Testis (tissue), 3 donors: ENCODE data around the gene C10orf105. TPM values are rescaled to one million over a fixed set of nuclear protein-coding genes. Genes with fewer than 3 reads are reported as not detected.

ENCODE experiments used
- DNase-seq: peaks from one replicate; pipeline ENCODE4 v3.0.0-alpha.2; 2019
- H3K27ac ChIP-seq, 2 donors: fragments of 200-600 bp; sonication (generic); one replicate each; pipeline ENCODE4 v1.5.1; 2019
- H3K27me3 ChIP-seq: fragments of 200-600 bp; sonication (generic); one replicate; pipeline ENCODE4 v1.5.1; 2019
- H3K36me3 ChIP-seq: fragments of 200-600 bp; sonication (generic); one replicate; pipeline ENCODE4 v1.5.1; 2017; ENCODE audit warnings: low read depth; ENCODE audit errors: missing control alignments
- H3K4me1 ChIP-seq: fragments of 200-600 bp; sonication (generic); one replicate; pipeline ENCODE4 v1.5.1; 2019
- H3K4me3 ChIP-seq, 2 donors: fragments of 200-600 bp; sonication (generic); one replicate each; pipeline ENCODE4 v1.5.1; 2017 to 2019
- H3K9me3 ChIP-seq: fragments of 200-600 bp; sonication (generic); one replicate; pipeline ENCODE4 v1.5.1; 2017
- POLR2A ChIP-seq: fragments of 450-650 bp; IDR thresholded peaks from one replicate; pipeline ENCODE4 v1.6.1; 2017; ENCODE audit warnings: antibody characterized with exemption, mild to moderate bottlenecking, moderate library complexity
- WGBS, 2 donors: methylation state at CpG; one replicate each; pipeline ENCODE4 v1.1.5; 2018; 5-methylcytosine and 5-hydroxymethylcytosine counted together
- intact Hi-C: fragments of 100-400 bp; cut with DNase I; formaldehyde crosslinking; loops from one replicate; pipeline ENCODE4 v1.15.1; 2023; ENCODE audit warnings: low total_unique reads
- polyA plus RNA-seq: library from polyadenylated mRNA; stranded (reverse); fragments of 350-450 nt; fragmentation: Illumina TruSeq; extraction: RNeasy Lipid Tissue Mini Kit (QIAGEN cat#74804); gene quantifications from one replicate; pipeline ENCODE4 v1.2.3, GENCODE V29; 2014; ENCODE audit warnings: low read depth, low replicate concordance; ENCODE audit not compliant: insufficient read depth
- total RNA-seq, 2 donors: library from RNA; depleted of rRNA; stranded (reverse); fragments of >200 nt; gene quantifications; one replicate each; pipeline ENCODE4 v1.2.3, GENCODE V29; 2016
- TF ChIP-seq, protein P1 (sequence below), 3 experiments: fragments of 450-650 bp in 2 of 3; fragments of 200-600 bp in 1 of 3; sonication (generic) in 1 of 3; IDR thresholded peaks; one replicate each; pipeline ENCODE4 v1.5.1; 2016 to 2019; ENCODE audit warnings: antibody characterized with exemption in 3 of 3, mild to moderate bottlenecking in 2 of 3, moderate library complexity in 1 of 3

The C10orf105 gene
- total and polyA plus RNA-seq, 3 donors from 2014 or later: 0.47 to 1.7 (median 0.87) TPM

- no peak overlapping the region for H3K4me3 ChIP-seq
- H3K9me3 ChIP-seq: no peaks in the 10 kb centered on the region
- H3K27ac ChIP-seq: no peak overlapping the region
- H3K4me1 ChIP-seq: no peaks in the 10 kb centered on the region
- no peaks in the 10 kb centered on the region for H3K27me3 ChIP-seq
- WGBS, 2 donors: 83 to 93% methylated on average over 11 of the region's 11 CpGs
- H3K36me3 ChIP-seq: no peaks in the 10 kb centered on the region
- TF ChIP-seq POLR2A: no peak
- TF ChIP-seq, protein P1, sequence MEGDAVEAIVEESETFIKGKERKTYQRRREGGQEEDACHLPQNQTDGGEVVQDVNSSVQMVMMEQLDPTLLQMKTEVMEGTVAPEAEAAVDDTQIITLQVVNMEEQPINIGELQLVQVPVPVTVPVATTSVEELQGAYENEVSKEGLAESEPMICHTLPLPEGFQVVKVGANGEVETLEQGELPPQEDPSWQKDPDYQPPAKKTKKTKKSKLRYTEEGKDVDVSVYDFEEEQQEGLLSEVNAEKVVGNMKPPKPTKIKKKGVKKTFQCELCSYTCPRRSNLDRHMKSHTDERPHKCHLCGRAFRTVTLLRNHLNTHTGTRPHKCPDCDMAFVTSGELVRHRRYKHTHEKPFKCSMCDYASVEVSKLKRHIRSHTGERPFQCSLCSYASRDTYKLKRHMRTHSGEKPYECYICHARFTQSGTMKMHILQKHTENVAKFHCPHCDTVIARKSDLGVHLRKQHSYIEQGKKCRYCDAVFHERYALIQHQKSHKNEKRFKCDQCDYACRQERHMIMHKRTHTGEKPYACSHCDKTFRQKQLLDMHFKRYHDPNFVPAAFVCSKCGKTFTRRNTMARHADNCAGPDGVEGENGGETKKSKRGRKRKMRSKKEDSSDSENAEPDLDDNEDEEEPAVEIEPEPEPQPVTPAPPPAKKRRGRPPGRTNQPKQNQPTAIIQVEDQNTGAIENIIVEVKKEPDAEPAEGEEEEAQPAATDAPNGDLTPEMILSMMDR (IDR thresholded peaks at IDR 0.05): no peak
- intact Hi-C loops: no loop called here
- no peak for DNase-seq
These were observed 18.0 kb downstream of the C10orf105 start for GRCh38 chr10:71701496-71702132.

GRCh38 chr10:71700731-71701368 lies 18.7 kb downstream of the C10orf105 start:
- no peaks in the 10 kb centered on the region for H3K9me3 ChIP-seq
- TF ChIP-seq POLR2A: no peak
- TF ChIP-seq, protein P1 (IDR thresholded peaks at IDR 0.05): no peak
- intact Hi-C loops: no loop called here
- WGBS, 2 donors: 91 to 94% methylated on average over 7 to 11 of the region's 11 CpGs
- no peaks in the 10 kb centered on the region for H3K36me3 ChIP-seq
- no peak overlapping the region for H3K4me3 ChIP-seq
- DNase-seq: no peak
- H3K4me1 ChIP-seq: no peaks in the 10 kb centered on the region
- no peaks in the 10 kb centered on the region for H3K27me3 ChIP-seq
- H3K27ac ChIP-seq: no peak overlapping the region

DNA sequence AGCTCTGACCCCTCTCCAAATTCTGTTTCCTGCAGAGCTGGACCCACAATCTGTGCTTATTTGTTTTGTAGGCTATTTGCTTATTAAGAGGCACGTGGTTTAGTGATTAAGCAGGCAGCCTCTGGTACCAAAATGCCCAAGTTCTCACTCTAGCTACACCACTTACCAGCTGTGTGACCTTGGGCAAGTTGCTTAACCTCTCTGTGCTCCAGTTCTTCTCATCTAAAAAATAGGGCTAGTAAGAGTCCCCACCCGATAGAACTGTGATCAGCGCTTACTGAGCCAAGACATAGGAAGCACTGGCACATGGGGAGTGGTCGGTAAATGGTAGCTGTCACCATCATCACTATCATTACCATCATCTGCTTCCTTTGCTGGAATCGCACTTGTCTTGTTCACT lies 20.8 kb downstream of the C10orf105 start:
- WGBS, 2 donors: 93 to 95% methylated on average over 5 of the region's 5 CpGs
- H3K27ac ChIP-seq: no peak overlapping the region
- H3K27me3 ChIP-seq: no peaks in the 10 kb centered on the region
- no peak for DNase-seq
- H3K4me3 ChIP-seq: no peak overlapping the region
- no peak for TF ChIP-seq POLR2A
- TF ChIP-seq, protein P1 (IDR thresholded peaks at IDR 0.05): no peak
- no peaks in the 10 kb centered on the region for H3K36me3 ChIP-seq
- no peaks in the 10 kb centered on the region for H3K4me1 ChIP-seq
- H3K9me3 ChIP-seq: no peaks in the 10 kb centered on the region
- intact Hi-C loops: no loop called here

- 80 to 87% methylated on average over 7 of the region's 7 CpGs for WGBS, 2 donors
- intact Hi-C loops: no loop called here
- TF ChIP-seq, protein P1 (IDR thresholded peaks at IDR 0.05): no peak
- no peak for TF ChIP-seq POLR2A
These were observed 21.5 kb downstream of the C10orf105 start for GRCh38 chr10:71697938-71698709.

More at GRCh38 chr10:71697938-71698709, 21.5 kb downstream of the C10orf105 start:
- Histone ChIP-seq H3K4me1 (no peaks in the 10 kb centered on the region), H3K4me3 (no peak overlapping the region), H3K36me3 (no peaks in the 10 kb centered on the region), H3K9me3 (no peaks in the 10 kb centered on the region), H3K27ac (no peak overlapping the region), H3K27me3 (no peaks in the 10 kb centered on the region)
- no peak for DNase-seq
